GM21723 (cell line): ENCODE results near the gene RPS6KL1.

Experiments
- ATAC-seq: cut with Tn5 transposase; IDR thresholded peaks from one replicate; pipeline ENCODE4 v1.9.1; 2021; ENCODE audit warnings: mild to moderate bottlenecking, moderate library complexity; ENCODE audit not compliant: unreplicated experiment

The RPS6KL1 gene

GRCh38 chr14:74891870-74892269, 31.2 kb downstream of the RPS6KL1 start:
- ATAC-seq = no peak

GRCh38 chr14:74890262-74890661, 32.8 kb downstream of the RPS6KL1 start:
- no peak for ATAC-seq

- no peak for ATAC-seq
These were observed 34.6 kb downstream of the RPS6KL1 start for GRCh38 chr14:74888164-74889158.

GRCh38 chr14:74886001-74886400, 37.1 kb downstream of the RPS6KL1 start:
- no peak for ATAC-seq

- peak; percentile 46 for ATAC-seq
These were observed 40.7 kb downstream of the RPS6KL1 start for GRCh38 chr14:74882103-74882920.

GRCh38 chr14:74881431-74882102, 41.5 kb downstream of the RPS6KL1 start, which contains the start of gene DLST:
Gene DLST, plus strand, starts transcription at chr14:74881916. Its CDS starts 38 bp downstream, at chr14:74881954.
- peak; percentile 93 for ATAC-seq

- no peak for ATAC-seq
These were observed 43.5 kb downstream of the RPS6KL1 start for GRCh38 chr14:74879427-74880182.

GRCh38 chr14:74875941-74876913, 46.8 kb downstream of the RPS6KL1 start, which contains the start of gene PROX2:
Gene PROX2, minus strand, starts transcription at chr14:74876145. Its CDS starts 12,311 bp downstream, at chr14:74863834.
- ATAC-seq = no peak

GRCh38 chr14:74875204-74875603, 47.9 kb downstream of the RPS6KL1 start:
- no peak for ATAC-seq

- ATAC-seq = no peak
These were observed 51.2 kb downstream of the RPS6KL1 start for GRCh38 chr14:74871819-74872218.

- no peak for ATAC-seq
These were observed 54.3 kb downstream of the RPS6KL1 start for GRCh38 chr14:74868739-74869138.

GRCh38 chr14:74867673-74868072, 55.4 kb downstream of the RPS6KL1 start:
- no peak for ATAC-seq

- ATAC-seq = no peak
These were observed 56.2 kb downstream of the RPS6KL1 start for GRCh38 chr14:74866708-74867389.

GRCh38 chr14:74865156-74865555, 57.9 kb downstream of the RPS6KL1 start:
- ATAC-seq = no peak

GRCh38 chr14:74864198-74864597, 58.9 kb downstream of the RPS6KL1 start:
- no peak for ATAC-seq

- no peak for ATAC-seq
These were observed 59.8 kb downstream of the RPS6KL1 start for GRCh38 chr14:74863274-74863673.

GRCh38 chr14:74861734-74862090, 61.3 kb downstream of the RPS6KL1 start:
- no peak for ATAC-seq
